K562 (cell line): ENCODE results near the gene FAM193A. TPM values are rescaled to one million over a fixed set of nuclear protein-coding genes. Genes with fewer than 3 reads are reported as not detected.

Experiments used
- ATAC-seq: fragments of 200-7000 bp; cut with Tn5 transposase; 3 replicates; pipeline ENCODE4 v1.9.1; 2020; ENCODE audit warnings: moderate library complexity
- BruUV-seq: library from RNA; stranded (reverse); fragments of 400-500 nt; replicated peaks from 2 replicates; lab custom pipeline; 2021; lab: Mats Ljungman, UMichigan
- CTCF ChIA-PET: fragments of 300-600 bp; formaldehyde crosslinking; extraction: SDS; loops from one replicate; lab custom pipeline; 2021; ENCODE audit warnings: low intra/inter-chr PET ratio; lab: Yijun Ruan, JAX
- POLR2A ChIA-PET: fragments of 300-600, 350-650 bp; sonication (Branson Sonifier 250); formaldehyde crosslinking; extraction: SDS; loops from one replicate; lab custom pipeline; 2021; ENCODE audit warnings: antibody characterized with exemption, inconsistent platforms; lab: Yijun Ruan, JAX
- DNase-seq, 4 experiments: peaks; one replicate each; pipeline versions ENCODE4 v3.0.0 to v3.0.0-alpha.2; 2011 to 2018; ENCODE audit warnings: low spot score in 3 of 4, mixed read lengths in 3 of 4; ENCODE audit errors: extremely low read depth in 1 of 4
- FAIRE-seq: peaks from 2 replicates; lab custom pipeline; 2011; peaks lifted over from hg19 to GRCh38; lab: Jason Lieb, UNC
- H2AFZ ChIP-seq: 2 replicates; pipeline ENCODE4 v1.6.0; 2011; ENCODE audit warnings: low read depth, low read length, control low read depth, inconsistent platforms
- H3K27ac ChIP-seq: fragments of 200-600 bp; 3 replicates; pipeline ENCODE4 v1.8.0; 2011; ENCODE audit warnings: low read depth, mild to moderate bottlenecking, control low read depth, inconsistent platforms, low read length, moderate library complexity, mixed read lengths; ENCODE audit errors: extremely low read depth
- H3K27me3 ChIP-seq, 2 experiments: fragments of 300-600 bp in 1 of 2; 2 replicates in 1 of 2; 3 replicates in 1 of 2; pipeline versions ENCODE4 v1.6.0 to v1.8.0; 2011; ENCODE audit warnings: inconsistent platforms in 2 of 2, low read length in 2 of 2, mild to moderate bottlenecking in 1 of 2, mixed read lengths in 1 of 2, moderate library complexity in 1 of 2; ENCODE audit not compliant: control insufficient read depth in 2 of 2, insufficient read depth in 2 of 2
- H3K36me3 ChIP-seq: fragments of 300-600 bp; 3 replicates; pipeline ENCODE4 v1.8.0; 2011; ENCODE audit warnings: mild to moderate bottlenecking, low read length, inconsistent platforms; ENCODE audit not compliant: control insufficient read depth, insufficient read depth
- H3K4me1 ChIP-seq, 2 experiments: fragments of 200-600 bp in 1 of 2; replicated peaks in 1 of 2; 2 replicates in 1 of 2; 3 replicates in 1 of 2; pipeline versions ENCODE4 v1.5.1 to v1.8.0; 2011; ENCODE audit warnings: inconsistent platforms in 2 of 2, low read length in 2 of 2, mild to moderate bottlenecking in 1 of 2, mixed read lengths in 1 of 2, moderate library complexity in 1 of 2; ENCODE audit not compliant: control insufficient read depth in 2 of 2, insufficient read depth in 2 of 2
- H3K4me2 ChIP-seq: 2 replicates; pipeline ENCODE4 v1.6.1; 2011; ENCODE audit warnings: low read length, control low read depth, inconsistent platforms, mixed read lengths; ENCODE audit not compliant: insufficient read depth
- H3K4me3 ChIP-seq: fragments of 200-600 bp; sonication (generic), shearing (Covaris generic); 2 replicates; pipeline ENCODE4 v1.5.1; 2016; ENCODE audit warnings: control low read depth, inconsistent platforms
- H3K79me2 ChIP-seq: fragments of 200-600 bp; 3 replicates; pipeline ENCODE4 v1.8.0; 2011; ENCODE audit warnings: low read length, inconsistent platforms; ENCODE audit not compliant: control insufficient read depth, insufficient read depth
- H3K9ac ChIP-seq, 2 experiments: 2 replicates each; pipeline versions ENCODE4 v1.6.0 to v1.6.1; 2011; ENCODE audit warnings: low read depth in 2 of 2, low read length in 2 of 2, control low read depth in 1 of 2, inconsistent platforms in 1 of 2, mild to moderate bottlenecking in 1 of 2, mixed read lengths in 1 of 2; ENCODE audit not compliant: insufficient read depth in 1 of 2
- H3K9me1 ChIP-seq: one replicate; pipeline ENCODE4 v1.6.0; 2011; ENCODE audit warnings: inconsistent platforms, mild to moderate bottlenecking, low read length, moderate library complexity; ENCODE audit not compliant: control insufficient read depth, insufficient read depth
- H3K9me3 ChIP-seq: replicated peaks from 2 replicates; pipeline ENCODE4 v1.5.1; 2011; ENCODE audit warnings: low read depth, low read length, inconsistent platforms; ENCODE audit not compliant: control insufficient read depth, insufficient read depth
- H4K20me1 ChIP-seq: replicated peaks from 2 replicates; pipeline ENCODE4 v1.6.1; 2011; ENCODE audit warnings: low read length, inconsistent platforms, mixed read lengths; ENCODE audit not compliant: control insufficient read depth, insufficient read depth
- ARNT ChIP-seq, 2 experiments: fragments of 450-650 bp; IDR thresholded peaks; 2 replicates each; pipeline ENCODE4 v1.6.1; 2016; ENCODE audit warnings: mild to moderate bottlenecking in 1 of 2
- PHF8 ChIP-seq: fragments of 200-600 bp; sonication (generic); IDR thresholded peaks from 2 replicates; pipeline ENCODE4 v1.6.1; 2012; ENCODE audit warnings: mixed run types, mild to moderate bottlenecking, inconsistent platforms, low read length, moderate library complexity, borderline replicate concordance
- RUNX1 ChIP-seq: sonication (generic); IDR thresholded peaks from 2 replicates; pipeline ENCODE4 v1.6.1; 2016; ENCODE audit warnings: antibody characterized with exemption, low read depth
- ZNF354B ChIP-seq: fragments of 250-450 bp; sonication (Bioruptor Pico); IDR thresholded peaks from 2 replicates; pipeline ENCODE4 v1.4.0; 2020
- ZNF584 ChIP-seq: fragments of 200-800 bp; sonication (Bioruptor generic); IDR thresholded peaks from 2 replicates; pipeline ENCODE4 v1.6.1; 2016; ENCODE audit warnings: low read depth, mild to moderate bottlenecking, missing genetic modification characterization, missing compliant biosample characterization
- WGBS: fragments of 100-300 bp; shearing (Covaris generic); methylation state at CpG from one replicate; pipeline ENCODE4 v1.1.6; 2016; ENCODE audit warnings: low coverage, mixed read lengths; ENCODE audit not compliant: insufficient coverage; ENCODE audit errors: missing lambda C conversion rate; 5-methylcytosine and 5-hydroxymethylcytosine counted together
- in situ Hi-C: fragments of 300-500 bp; cut with MboI; formaldehyde crosslinking; loops from 4 replicates; pipeline ENCODE4 v1.15.0; 2018; ENCODE audit warnings: inconsistent platforms, mixed read lengths
- intact Hi-C: fragments of 100-400 bp; cut with micrococcal nuclease; formaldehyde crosslinking; loops from 2 replicates; pipeline ENCODE4 v1.14.2; 2022
- polyA plus RNA-seq, 8 experiments: library from polyadenylated mRNA; depleted of rRNA in 4 of 8; stranded (reverse) in 5 of 8; unstranded in 3 of 8; fragments of >200 nt; fragmentation: Nextera tagmentation in 2 of 8; fragmentation: Illumina TruSeq in 1 of 8; extraction: Ambion mirVana in 2 of 8; extraction: Trizol in 1 of 8; gene quantifications; 2 replicates each; pipeline versions ENCODE4 v1.2.1 to v1.2.3, GENCODE V29; 2011 to 2014; ENCODE audit warnings: inconsistent platforms in 1 of 8, missing spikeins in 1 of 8
- total RNA-seq, 7 experiments: library from RNA; depleted of rRNA in 6 of 7; stranded (reverse); fragments of >200 nt in 6 of 7; fragmentation: Illumina TruSeq in 2 of 7; extraction: Trizol in 2 of 7; gene quantifications; 2 replicates each; pipeline versions ENCODE4 v1.2.1 to v1.2.3, GENCODE V29; 2011 to 2021; ENCODE audit warnings: low replicate concordance in 1 of 7
- TF ChIP-seq, protein P1 (sequence below), 3 experiments: IDR thresholded peaks in 2 of 3; conservative IDR thresholded peaks in 1 of 3; 2 replicates each; pipeline ENCODE4 v1.5.1; 2011 to 2012; ENCODE audit warnings: low read length in 3 of 3, mild to moderate bottlenecking in 3 of 3, control low read depth in 2 of 3, improper control_type of control experiment in 1 of 3, inconsistent platforms in 1 of 3, low read depth in 1 of 3, mixed read lengths in 1 of 3, moderate library complexity in 1 of 3; ENCODE audit not compliant: insufficient read depth in 2 of 3
- TF ChIP-seq, protein P2 (sequence below): fragments of 450-650 bp; IDR thresholded peaks from 2 replicates; pipeline ENCODE4 v1.6.1; 2017; ENCODE audit warnings: mild to moderate bottlenecking, moderate library complexity
- TF ChIP-seq, protein P3 (sequence below): fragments of 450-650 bp; IDR thresholded peaks from 2 replicates; pipeline ENCODE4 v1.6.1; 2016; ENCODE audit warnings: mild to moderate bottlenecking

Gene FAM193A
- total and polyA plus RNA-seq, 9 of the 15 experiments (the other 6 are each of a cell fraction or from before 2014, with no cell fraction given): 0.46 to 24.6 (median 9.6) TPM

DNA sequence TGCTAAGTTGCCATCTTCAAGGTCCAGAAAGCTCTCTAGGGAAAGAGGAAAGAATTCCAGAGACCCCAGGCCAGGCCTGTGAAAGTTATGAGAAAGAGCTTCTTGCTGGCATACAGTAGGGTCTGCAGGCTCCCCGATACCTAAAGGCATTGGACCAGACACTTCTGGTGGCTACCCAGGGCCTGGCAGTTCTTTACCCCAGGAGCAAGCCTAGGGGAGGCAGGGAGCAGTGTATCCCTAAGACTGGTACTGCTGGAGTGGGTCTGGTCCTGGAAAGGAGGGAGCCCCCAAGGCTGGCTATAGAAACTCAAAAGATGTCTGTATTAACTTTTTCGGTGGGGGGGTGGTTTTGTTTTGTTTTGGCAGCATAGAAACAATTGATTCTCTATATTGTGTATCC lies 19.8 kb upstream of the FAM193A start:
- H3K79me2 ChIP-seq: no peaks in the 10 kb centered on the region
- POLR2A ChIA-PET: interaction anchor here (1.0 to 1.2 kb wide), 4 partner anchors 9 to 26 kb away, joined by 4 to 8 read pairs (median 4); no protein-coding TSS in a partner anchor
- no peak overlapping the region for H3K27ac ChIP-seq
- no TSS peak for BruUV-seq
- no peak for FAIRE-seq
- 77% methylated on average over 2 of the region's 2 CpGs for WGBS
- H4K20me1 ChIP-seq: peaks cover 6% of the 10 kb centered on the region; the same call in 1 of the 2 replicates
- intact Hi-C loops: no loop called here
- 0 out of 5 replicates have a peak, but pooled peaks cover 0 to 2% of the 10 kb centered on the region in 2 experiments for H3K4me1 ChIP-seq
- peaks cover 4% of the 10 kb centered on the region for H3K9me1 ChIP-seq
- DNase-seq: no peak
- no peak overlapping the region for H3K4me3 ChIP-seq
- H3K4me2 ChIP-seq: no peak overlapping the region
- H2AFZ ChIP-seq: no peak overlapping the region
- in situ Hi-C loops: no loop called here
- CTCF ChIA-PET: no interaction called here
- no peaks in the 10 kb centered on the region for H3K9me3 ChIP-seq
- H3K9ac ChIP-seq: peak overlapping the region in 1 of 2 experiments; percentile 28; a peak in 1 of 4 replicates
- H3K27me3 ChIP-seq: no peaks in the 10 kb centered on the region
- ATAC-seq: peak; percentile 57
- H3K36me3 ChIP-seq: peaks cover 43% of the 10 kb centered on the region; the same call in 2 of the 3 replicates
- TF ChIP-seq, protein P1, sequence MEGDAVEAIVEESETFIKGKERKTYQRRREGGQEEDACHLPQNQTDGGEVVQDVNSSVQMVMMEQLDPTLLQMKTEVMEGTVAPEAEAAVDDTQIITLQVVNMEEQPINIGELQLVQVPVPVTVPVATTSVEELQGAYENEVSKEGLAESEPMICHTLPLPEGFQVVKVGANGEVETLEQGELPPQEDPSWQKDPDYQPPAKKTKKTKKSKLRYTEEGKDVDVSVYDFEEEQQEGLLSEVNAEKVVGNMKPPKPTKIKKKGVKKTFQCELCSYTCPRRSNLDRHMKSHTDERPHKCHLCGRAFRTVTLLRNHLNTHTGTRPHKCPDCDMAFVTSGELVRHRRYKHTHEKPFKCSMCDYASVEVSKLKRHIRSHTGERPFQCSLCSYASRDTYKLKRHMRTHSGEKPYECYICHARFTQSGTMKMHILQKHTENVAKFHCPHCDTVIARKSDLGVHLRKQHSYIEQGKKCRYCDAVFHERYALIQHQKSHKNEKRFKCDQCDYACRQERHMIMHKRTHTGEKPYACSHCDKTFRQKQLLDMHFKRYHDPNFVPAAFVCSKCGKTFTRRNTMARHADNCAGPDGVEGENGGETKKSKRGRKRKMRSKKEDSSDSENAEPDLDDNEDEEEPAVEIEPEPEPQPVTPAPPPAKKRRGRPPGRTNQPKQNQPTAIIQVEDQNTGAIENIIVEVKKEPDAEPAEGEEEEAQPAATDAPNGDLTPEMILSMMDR (IDR thresholded peaks at IDR 0.05 in 2 of 3, conservative IDR thresholded peaks at IDR 0.05 in 1 of 3; ENCODE audit: insufficient read depth in 2 of 3, low read depth in 1 of 3, low read length in 3 of 3): no peak
- TF ChIP-seq ZNF354B (no peak), RUNX1 (no peak), PHF8 (no peak), ZNF584 (no peak), ARNT (IDR thresholded peaks at IDR 0.05) (no peak)
- TF ChIP-seq, protein P2, sequence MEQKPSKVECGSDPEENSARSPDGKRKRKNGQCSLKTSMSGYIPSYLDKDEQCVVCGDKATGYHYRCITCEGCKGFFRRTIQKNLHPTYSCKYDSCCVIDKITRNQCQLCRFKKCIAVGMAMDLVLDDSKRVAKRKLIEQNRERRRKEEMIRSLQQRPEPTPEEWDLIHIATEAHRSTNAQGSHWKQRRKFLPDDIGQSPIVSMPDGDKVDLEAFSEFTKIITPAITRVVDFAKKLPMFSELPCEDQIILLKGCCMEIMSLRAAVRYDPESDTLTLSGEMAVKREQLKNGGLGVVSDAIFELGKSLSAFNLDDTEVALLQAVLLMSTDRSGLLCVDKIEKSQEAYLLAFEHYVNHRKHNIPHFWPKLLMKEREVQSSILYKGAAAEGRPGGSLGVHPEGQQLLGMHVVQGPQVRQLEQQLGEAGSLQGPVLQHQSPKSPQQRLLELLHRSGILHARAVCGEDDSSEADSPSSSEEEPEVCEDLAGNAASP: no peak
- TF ChIP-seq, protein P3, sequence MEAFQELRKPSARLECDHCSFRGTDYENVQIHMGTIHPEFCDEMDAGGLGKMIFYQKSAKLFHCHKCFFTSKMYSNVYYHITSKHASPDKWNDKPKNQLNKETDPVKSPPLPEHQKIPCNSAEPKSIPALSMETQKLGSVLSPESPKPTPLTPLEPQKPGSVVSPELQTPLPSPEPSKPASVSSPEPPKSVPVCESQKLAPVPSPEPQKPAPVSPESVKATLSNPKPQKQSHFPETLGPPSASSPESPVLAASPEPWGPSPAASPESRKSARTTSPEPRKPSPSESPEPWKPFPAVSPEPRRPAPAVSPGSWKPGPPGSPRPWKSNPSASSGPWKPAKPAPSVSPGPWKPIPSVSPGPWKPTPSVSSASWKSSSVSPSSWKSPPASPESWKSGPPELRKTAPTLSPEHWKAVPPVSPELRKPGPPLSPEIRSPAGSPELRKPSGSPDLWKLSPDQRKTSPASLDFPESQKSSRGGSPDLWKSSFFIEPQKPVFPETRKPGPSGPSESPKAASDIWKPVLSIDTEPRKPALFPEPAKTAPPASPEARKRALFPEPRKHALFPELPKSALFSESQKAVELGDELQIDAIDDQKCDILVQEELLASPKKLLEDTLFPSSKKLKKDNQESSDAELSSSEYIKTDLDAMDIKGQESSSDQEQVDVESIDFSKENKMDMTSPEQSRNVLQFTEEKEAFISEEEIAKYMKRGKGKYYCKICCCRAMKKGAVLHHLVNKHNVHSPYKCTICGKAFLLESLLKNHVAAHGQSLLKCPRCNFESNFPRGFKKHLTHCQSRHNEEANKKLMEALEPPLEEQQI: no peak
